Endothelial cell of umbilical vein (primary cell): ENCODE data around the gene BRSK1. TPM values are rescaled to one million over a fixed set of nuclear protein-coding genes. Genes with fewer than 3 reads are reported as not detected.

Source experiments
- BruUV-seq: library from RNA; stranded (reverse); fragments of 400-500 nt; replicated peaks from 2 replicates; lab custom pipeline; 2021; lab: Mats Ljungman, UMichigan
- CTCF ChIA-PET: fragments of 300-600, 350-600 bp; sonication (Branson Sonifier 250); formaldehyde crosslinking; loops from one replicate; lab custom pipeline; 2021; ENCODE audit warnings: antibody characterized with exemption, inconsistent platforms; lab: Charles Lee
- POLR2A ChIA-PET: fragments of 300-600, 350-600 bp; sonication (Branson Sonifier 250); formaldehyde crosslinking; loops from one replicate; lab custom pipeline; 2021; ENCODE audit warnings: antibody characterized with exemption, inconsistent platforms; lab: Charles Lee
- DNase-seq: peaks from one replicate; pipeline ENCODE4 v3.0.0-alpha.2; 2011; ENCODE audit warnings: low read depth, low spot score
- FAIRE-seq: peaks from 2 replicates; lab custom pipeline; 2011; peaks lifted over from hg19 to GRCh38; lab: Jason Lieb, UNC
- H2AFZ ChIP-seq: 2 replicates; pipeline ENCODE4 v1.6.0; 2012; ENCODE audit warnings: low read depth, low read length, control low read depth, inconsistent platforms
- H3K27ac ChIP-seq: 2 replicates; pipeline ENCODE4 v1.5.1; 2011; ENCODE audit warnings: low read depth, mild to moderate bottlenecking, control low read depth, low read length, moderate library complexity; ENCODE audit not compliant: insufficient read depth
- H3K27me3 ChIP-seq, 2 experiments: 2 replicates each; pipeline versions ENCODE4 v1.6.0 to v1.6.1; 2011; ENCODE audit warnings: low read length in 2 of 2, mixed read lengths in 1 of 2; ENCODE audit not compliant: control insufficient read depth in 2 of 2, insufficient read depth in 2 of 2
- H3K36me3 ChIP-seq, 2 experiments: 2 replicates in 1 of 2; 3 replicates in 1 of 2; pipeline ENCODE4 v1.5.1; 2011; ENCODE audit warnings: low read length in 2 of 2, mild to moderate bottlenecking in 1 of 2, moderate library complexity in 1 of 2; ENCODE audit not compliant: control insufficient read depth in 2 of 2, insufficient read depth in 2 of 2; ENCODE audit errors: extremely low read depth in 1 of 2
- H3K4me1 ChIP-seq: 3 replicates; pipeline ENCODE4 v1.5.1; 2011; ENCODE audit warnings: mild to moderate bottlenecking, low read length; ENCODE audit not compliant: control insufficient read depth, insufficient read depth; ENCODE audit errors: extremely low read depth
- H3K4me2 ChIP-seq: 2 replicates; pipeline ENCODE4 v1.6.1; 2011; ENCODE audit warnings: low read length, control low read depth, mixed read lengths; ENCODE audit not compliant: insufficient read depth
- H3K4me3 ChIP-seq, 3 experiments: fragments of 200-600 bp in 1 of 3; sonication (generic), shearing (Covaris generic) in 1 of 3; replicated peaks in 1 of 3; 2 replicates each; pipeline ENCODE4 v1.5.1; 2011 to 2016; ENCODE audit warnings: control low read depth in 3 of 3, low read length in 3 of 3, mild to moderate bottlenecking in 2 of 3, inconsistent platforms in 1 of 3, low read depth in 1 of 3, moderate library complexity in 1 of 3; ENCODE audit not compliant: insufficient read depth in 1 of 3
- H3K79me2 ChIP-seq: 2 replicates; pipeline ENCODE4 v1.6.0; 2012; ENCODE audit warnings: low read length, inconsistent platforms; ENCODE audit not compliant: control insufficient read depth, insufficient read depth
- H3K9ac ChIP-seq: replicated peaks from 2 replicates; pipeline ENCODE3; 2011; ENCODE audit warnings: low read length, control low read depth; ENCODE audit not compliant: insufficient read depth; ENCODE audit errors: extremely low read depth
- H3K9me1 ChIP-seq: replicated peaks from 3 replicates; pipeline ENCODE4 v1.6.0; 2011; ENCODE audit warnings: mild to moderate bottlenecking, low read length; ENCODE audit not compliant: control insufficient read depth, insufficient read depth; ENCODE audit errors: extremely low read depth
- H3K9me3 ChIP-seq: replicated peaks from 2 replicates; pipeline ENCODE4 v1.5.1; 2012; ENCODE audit warnings: low read length, inconsistent platforms; ENCODE audit not compliant: control insufficient read depth, insufficient read depth
- H4K20me1 ChIP-seq: replicated peaks from 2 replicates; pipeline ENCODE3; 2011; ENCODE audit warnings: mild to moderate bottlenecking, low read length; ENCODE audit not compliant: control insufficient read depth, insufficient read depth; ENCODE audit errors: extremely low read depth
- GATA2 ChIP-seq: IDR thresholded peaks from 2 replicates; pipeline ENCODE4 v1.7.0; 2011; ENCODE audit warnings: low read depth, mild to moderate bottlenecking, moderate library complexity, mixed read lengths, low read length; ENCODE audit not compliant: insufficient read length, insufficient read depth
- JUN ChIP-seq: IDR thresholded peaks from 2 replicates; pipeline ENCODE4 v1.6.1; 2011; ENCODE audit warnings: borderline replicate concordance, low read depth; ENCODE audit not compliant: insufficient read length, insufficient read depth
- POLR2A ChIP-seq: IDR thresholded peaks from 2 replicates; pipeline ENCODE4 v1.6.1; 2012; ENCODE audit warnings: low read depth, mild to moderate bottlenecking, control low read depth, low read length
- dilution Hi-C: fragments of 300-500 bp; cut with MboI; formaldehyde crosslinking; loops from one replicate; pipeline ENCODE4 v1.15.0; 2019; ENCODE audit warnings: low sequenced_read_pairs; ENCODE audit not compliant: extremely low pct_ligation_motif_present
- intact Hi-C: fragments of 100-400 bp; cut with micrococcal nuclease; formaldehyde crosslinking; loops from one replicate; pipeline ENCODE4 v1.10.0; 2022
- polyA plus RNA-seq, 4 experiments: library from polyadenylated mRNA; depleted of rRNA in 3 of 4; stranded (reverse) in 3 of 4; unstranded in 1 of 4; fragments of >200 nt; gene quantifications; 2 replicates each; pipeline versions ENCODE4 v1.2.1 to v1.2.3, GENCODE V29; 2011 to 2012; ENCODE audit warnings: missing spikeins in 1 of 4
- total RNA-seq: library from RNA; stranded (reverse); gene quantifications from 2 replicates; pipeline ENCODE4 v1.2.3, GENCODE V29; 2021
- TF ChIP-seq, protein P1 (sequence below): IDR thresholded peaks from 2 replicates; pipeline ENCODE4 v1.6.1; 2011; ENCODE audit not compliant: insufficient read depth, insufficient read length
- TF ChIP-seq, protein P2 (sequence below), 2 donors: IDR thresholded peaks; 1 replicate in 1 of 2; 2 replicates in 1 of 2; pipeline ENCODE4 v1.5.1; 2011; ENCODE audit warnings: low read length in 2 of 2, mild to moderate bottlenecking in 2 of 2, moderate library complexity in 2 of 2, control low read depth in 1 of 2, inconsistent platforms in 1 of 2, low read depth in 1 of 2; ENCODE audit not compliant: insufficient read depth in 1 of 2; ENCODE audit errors: extremely low read depth in 1 of 2

BRSK1 gene
- total and polyA plus RNA-seq, 2 donors (not counting 3 experiments of a cell fraction or from before 2014, with no cell fraction given): 0.33 to 0.44 TPM

DNA sequence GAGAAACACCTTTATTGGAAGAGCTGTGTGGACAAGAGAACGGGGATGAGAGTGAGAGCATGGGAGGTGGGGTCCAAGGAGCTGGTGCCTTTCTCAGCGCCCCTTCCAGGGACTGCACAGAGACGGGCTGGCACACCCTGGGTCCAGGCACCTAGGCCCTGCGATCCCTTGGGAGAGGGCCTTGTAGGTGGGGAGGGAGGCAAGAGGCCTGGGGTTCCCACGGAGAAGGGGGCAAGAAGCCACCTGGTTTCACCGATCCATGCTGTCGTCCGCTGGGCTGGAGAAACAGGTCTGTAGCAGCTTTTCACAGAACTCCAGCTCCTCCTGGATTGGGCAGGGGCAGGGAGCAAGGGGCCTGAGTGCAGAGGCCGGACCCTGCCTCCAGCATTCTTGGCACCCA lies 21.4 kb upstream of the BRSK1 start:
- H3K27me3 ChIP-seq: no peaks in the 10 kb centered on the region
- H3K9ac ChIP-seq: no peak overlapping the region
- dilution Hi-C loops (no loop called here), intact Hi-C loops (no loop called here)
- TF ChIP-seq, protein P1, sequence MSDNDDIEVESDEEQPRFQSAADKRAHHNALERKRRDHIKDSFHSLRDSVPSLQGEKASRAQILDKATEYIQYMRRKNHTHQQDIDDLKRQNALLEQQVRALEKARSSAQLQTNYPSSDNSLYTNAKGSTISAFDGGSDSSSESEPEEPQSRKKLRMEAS: no peak
- no peak for TF ChIP-seq POLR2A
- TF ChIP-seq, protein P2, sequence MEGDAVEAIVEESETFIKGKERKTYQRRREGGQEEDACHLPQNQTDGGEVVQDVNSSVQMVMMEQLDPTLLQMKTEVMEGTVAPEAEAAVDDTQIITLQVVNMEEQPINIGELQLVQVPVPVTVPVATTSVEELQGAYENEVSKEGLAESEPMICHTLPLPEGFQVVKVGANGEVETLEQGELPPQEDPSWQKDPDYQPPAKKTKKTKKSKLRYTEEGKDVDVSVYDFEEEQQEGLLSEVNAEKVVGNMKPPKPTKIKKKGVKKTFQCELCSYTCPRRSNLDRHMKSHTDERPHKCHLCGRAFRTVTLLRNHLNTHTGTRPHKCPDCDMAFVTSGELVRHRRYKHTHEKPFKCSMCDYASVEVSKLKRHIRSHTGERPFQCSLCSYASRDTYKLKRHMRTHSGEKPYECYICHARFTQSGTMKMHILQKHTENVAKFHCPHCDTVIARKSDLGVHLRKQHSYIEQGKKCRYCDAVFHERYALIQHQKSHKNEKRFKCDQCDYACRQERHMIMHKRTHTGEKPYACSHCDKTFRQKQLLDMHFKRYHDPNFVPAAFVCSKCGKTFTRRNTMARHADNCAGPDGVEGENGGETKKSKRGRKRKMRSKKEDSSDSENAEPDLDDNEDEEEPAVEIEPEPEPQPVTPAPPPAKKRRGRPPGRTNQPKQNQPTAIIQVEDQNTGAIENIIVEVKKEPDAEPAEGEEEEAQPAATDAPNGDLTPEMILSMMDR (IDR thresholded peaks at IDR 0.05; ENCODE audit: extremely low read depth in 1 of 2, insufficient read depth in 1 of 2, low read depth in 1 of 2, low read length in 2 of 2): no peak
- no TSS peak for BruUV-seq
- FAIRE-seq: no peak
- H3K9me3 ChIP-seq: no peaks in the 10 kb centered on the region
- H3K4me3 ChIP-seq: no peak overlapping the region
- ChIA-PET POLR2A (no interaction called here), CTCF (no interaction called here)
- no peaks in the 10 kb centered on the region for H3K36me3 ChIP-seq
- DNase-seq: no peak
- no peak overlapping the region for H2AFZ ChIP-seq
- peaks cover 11% of the 10 kb centered on the region for H3K79me2 ChIP-seq
- no peak overlapping the region for H3K27ac ChIP-seq
- peaks cover 9% of the 10 kb centered on the region for H3K4me1 ChIP-seq
- H4K20me1 ChIP-seq: no peaks in the 10 kb centered on the region
- H3K4me2 ChIP-seq: no peak overlapping the region
- H3K9me1 ChIP-seq: no peaks in the 10 kb centered on the region

DNA sequence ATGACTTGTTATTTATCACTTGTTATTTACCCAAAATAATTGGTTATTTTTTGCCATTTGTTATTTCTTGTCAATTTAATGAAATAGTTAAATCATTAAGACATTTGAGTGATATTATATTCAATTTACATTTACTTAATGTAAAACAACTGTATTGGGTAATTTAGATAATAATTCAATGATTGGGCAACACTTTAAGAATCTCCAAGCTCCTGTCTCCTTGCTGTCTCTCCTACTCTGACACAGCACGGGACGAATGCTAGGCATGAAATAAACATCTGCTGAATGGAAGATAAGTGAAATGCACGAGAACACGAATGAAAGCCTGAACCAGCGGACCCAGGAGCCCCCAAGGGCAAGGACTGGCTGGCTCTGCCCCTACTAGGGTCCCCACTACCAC lies 19.3 kb upstream of the BRSK1 start:
- FAIRE-seq (no peak), DNase-seq (no peak)
- Histone ChIP-seq H3K4me3 (no peak overlapping the region), H3K4me1 (peaks cover 4% of the 10 kb centered on the region), H2AFZ (no peak overlapping the region), H3K79me2 (no peaks in the 10 kb centered on the region), H3K9ac (no peak overlapping the region), H3K9me3 (no peaks in the 10 kb centered on the region), H3K9me1 (no peaks in the 10 kb centered on the region), H3K27ac (no peak overlapping the region), H3K36me3 (no peaks in the 10 kb centered on the region), H4K20me1 (no peaks in the 10 kb centered on the region), H3K27me3 (no peaks in the 10 kb centered on the region), H3K4me2 (no peak overlapping the region)
- BruUV-seq: no TSS peak
- dilution Hi-C loops (no loop called here), intact Hi-C loops (no loop called here)
- TF ChIP-seq GATA2 (no peak), POLR2A (no peak), JUN (no peak)
- ChIA-PET POLR2A (no interaction called here), CTCF (no interaction called here)
